ENCODE measurements around the gene GRIN2A.

GRCh38 chr16:9859701-9860327, 322.4 kb downstream of the GRIN2A start:
- TF ChIP-seq, protein P1, sequence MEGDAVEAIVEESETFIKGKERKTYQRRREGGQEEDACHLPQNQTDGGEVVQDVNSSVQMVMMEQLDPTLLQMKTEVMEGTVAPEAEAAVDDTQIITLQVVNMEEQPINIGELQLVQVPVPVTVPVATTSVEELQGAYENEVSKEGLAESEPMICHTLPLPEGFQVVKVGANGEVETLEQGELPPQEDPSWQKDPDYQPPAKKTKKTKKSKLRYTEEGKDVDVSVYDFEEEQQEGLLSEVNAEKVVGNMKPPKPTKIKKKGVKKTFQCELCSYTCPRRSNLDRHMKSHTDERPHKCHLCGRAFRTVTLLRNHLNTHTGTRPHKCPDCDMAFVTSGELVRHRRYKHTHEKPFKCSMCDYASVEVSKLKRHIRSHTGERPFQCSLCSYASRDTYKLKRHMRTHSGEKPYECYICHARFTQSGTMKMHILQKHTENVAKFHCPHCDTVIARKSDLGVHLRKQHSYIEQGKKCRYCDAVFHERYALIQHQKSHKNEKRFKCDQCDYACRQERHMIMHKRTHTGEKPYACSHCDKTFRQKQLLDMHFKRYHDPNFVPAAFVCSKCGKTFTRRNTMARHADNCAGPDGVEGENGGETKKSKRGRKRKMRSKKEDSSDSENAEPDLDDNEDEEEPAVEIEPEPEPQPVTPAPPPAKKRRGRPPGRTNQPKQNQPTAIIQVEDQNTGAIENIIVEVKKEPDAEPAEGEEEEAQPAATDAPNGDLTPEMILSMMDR (conservative IDR thresholded peaks at IDR 0.05) = no peak
- TF ChIP-seq ZFX (IDR thresholded peaks at IDR 0.05) = no peak

Data from C4-2B (cell line).